K562 (cell line): Measurements from ENCODE around the gene METRNL. TPM values are rescaled to one million over a fixed set of nuclear protein-coding genes. Genes with fewer than 3 reads are reported as not detected.
A peak's percentile ranks its signal among the peaks of the same experiment; 100 is the strongest.

Experiments
- ATAC-seq: fragments of 200-7000 bp; cut with Tn5 transposase; 3 replicates; pipeline ENCODE4 v1.9.1; 2020; ENCODE audit warnings: moderate library complexity
- BruUV-seq: library from RNA; stranded (reverse); fragments of 400-500 nt; replicated peaks from 2 replicates; lab custom pipeline; 2021; lab: Mats Ljungman, UMichigan
- CTCF ChIA-PET: fragments of 300-600 bp; formaldehyde crosslinking; extraction: SDS; loops from one replicate; lab custom pipeline; 2021; ENCODE audit warnings: low intra/inter-chr PET ratio; lab: Yijun Ruan, JAX
- POLR2A ChIA-PET: fragments of 300-600, 350-650 bp; sonication (Branson Sonifier 250); formaldehyde crosslinking; extraction: SDS; loops from one replicate; lab custom pipeline; 2021; ENCODE audit warnings: antibody characterized with exemption, inconsistent platforms; lab: Yijun Ruan, JAX
- DNase-seq, 4 experiments: peaks; one replicate each; pipeline versions ENCODE4 v3.0.0 to v3.0.0-alpha.2; 2011 to 2018; ENCODE audit warnings: low spot score in 3 of 4, mixed read lengths in 3 of 4; ENCODE audit errors: extremely low read depth in 1 of 4
- FAIRE-seq: peaks from 2 replicates; lab custom pipeline; 2011; peaks lifted over from hg19 to GRCh38; lab: Jason Lieb, UNC
- H2AFZ ChIP-seq: 2 replicates; pipeline ENCODE4 v1.6.0; 2011; ENCODE audit warnings: low read depth, low read length, control low read depth, inconsistent platforms
- H3K27ac ChIP-seq: fragments of 200-600 bp; 3 replicates; pipeline ENCODE4 v1.8.0; 2011; ENCODE audit warnings: low read depth, mild to moderate bottlenecking, control low read depth, inconsistent platforms, low read length, moderate library complexity, mixed read lengths; ENCODE audit errors: extremely low read depth
- H3K27me3 ChIP-seq, 2 experiments: fragments of 300-600 bp in 1 of 2; 2 replicates in 1 of 2; 3 replicates in 1 of 2; pipeline versions ENCODE4 v1.6.0 to v1.8.0; 2011; ENCODE audit warnings: inconsistent platforms in 2 of 2, low read length in 2 of 2, mild to moderate bottlenecking in 1 of 2, mixed read lengths in 1 of 2, moderate library complexity in 1 of 2; ENCODE audit not compliant: control insufficient read depth in 2 of 2, insufficient read depth in 2 of 2
- H3K36me3 ChIP-seq: fragments of 300-600 bp; 3 replicates; pipeline ENCODE4 v1.8.0; 2011; ENCODE audit warnings: mild to moderate bottlenecking, low read length, inconsistent platforms; ENCODE audit not compliant: control insufficient read depth, insufficient read depth
- H3K4me1 ChIP-seq, 2 experiments: fragments of 200-600 bp in 1 of 2; replicated peaks in 1 of 2; 2 replicates in 1 of 2; 3 replicates in 1 of 2; pipeline versions ENCODE4 v1.5.1 to v1.8.0; 2011; ENCODE audit warnings: inconsistent platforms in 2 of 2, low read length in 2 of 2, mild to moderate bottlenecking in 1 of 2, mixed read lengths in 1 of 2, moderate library complexity in 1 of 2; ENCODE audit not compliant: control insufficient read depth in 2 of 2, insufficient read depth in 2 of 2
- H3K4me2 ChIP-seq: 2 replicates; pipeline ENCODE4 v1.6.1; 2011; ENCODE audit warnings: low read length, control low read depth, inconsistent platforms, mixed read lengths; ENCODE audit not compliant: insufficient read depth
- H3K4me3 ChIP-seq: fragments of 200-600 bp; sonication (generic), shearing (Covaris generic); 2 replicates; pipeline ENCODE4 v1.5.1; 2016; ENCODE audit warnings: control low read depth, inconsistent platforms
- H3K79me2 ChIP-seq: fragments of 200-600 bp; 3 replicates; pipeline ENCODE4 v1.8.0; 2011; ENCODE audit warnings: low read length, inconsistent platforms; ENCODE audit not compliant: control insufficient read depth, insufficient read depth
- H3K9ac ChIP-seq, 2 experiments: 2 replicates each; pipeline versions ENCODE4 v1.6.0 to v1.6.1; 2011; ENCODE audit warnings: low read depth in 2 of 2, low read length in 2 of 2, control low read depth in 1 of 2, inconsistent platforms in 1 of 2, mild to moderate bottlenecking in 1 of 2, mixed read lengths in 1 of 2; ENCODE audit not compliant: insufficient read depth in 1 of 2
- H3K9me1 ChIP-seq: one replicate; pipeline ENCODE4 v1.6.0; 2011; ENCODE audit warnings: inconsistent platforms, mild to moderate bottlenecking, low read length, moderate library complexity; ENCODE audit not compliant: control insufficient read depth, insufficient read depth
- H3K9me3 ChIP-seq: replicated peaks from 2 replicates; pipeline ENCODE4 v1.5.1; 2011; ENCODE audit warnings: low read depth, low read length, inconsistent platforms; ENCODE audit not compliant: control insufficient read depth, insufficient read depth
- H4K20me1 ChIP-seq: replicated peaks from 2 replicates; pipeline ENCODE4 v1.6.1; 2011; ENCODE audit warnings: low read length, inconsistent platforms, mixed read lengths; ENCODE audit not compliant: control insufficient read depth, insufficient read depth
- HDAC6 ChIP-seq: IDR thresholded peaks from 2 replicates; pipeline ENCODE4 v1.6.1; 2012; ENCODE audit warnings: low read depth, mild to moderate bottlenecking, control low read depth, inconsistent platforms, low read length, moderate library complexity
- HMGN3 ChIP-seq: IDR thresholded peaks from 2 replicates; pipeline ENCODE4 v1.6.1; 2011; ENCODE audit warnings: borderline replicate concordance, low read depth, mild to moderate bottlenecking, mixed read lengths, low read length; ENCODE audit not compliant: insufficient read length; ENCODE audit errors: extremely low read depth
- ILF3 ChIP-seq: fragments of 450-650 bp; IDR thresholded peaks from 2 replicates; pipeline ENCODE4 v1.6.1; 2018; ENCODE audit warnings: antibody characterized with exemption, mild to moderate bottlenecking, moderate library complexity, borderline replicate concordance
- POLR2G ChIP-seq: fragments of 200-400 bp; formaldehyde crosslinking; IDR thresholded peaks from 2 replicates; pipeline ENCODE4 v1.6.1; 2017; ENCODE audit warnings: low read depth, mild to moderate bottlenecking, antibody characterized with exemption, low read length, moderate library complexity
- SPI1 ChIP-seq: IDR thresholded peaks from 2 replicates; pipeline ENCODE4 v1.6.1; 2011; ENCODE audit warnings: low read depth, low read length, control low read depth, borderline replicate concordance
- ZNF253 ChIP-seq: fragments of 250-450 bp; sonication (Bioruptor Pico); conservative IDR thresholded peaks from 2 replicates; pipeline ENCODE4 v1.6.1; 2021; ENCODE audit warnings: mild to moderate bottlenecking
- WGBS: fragments of 100-300 bp; shearing (Covaris generic); methylation state at CpG from one replicate; pipeline ENCODE4 v1.1.6; 2016; ENCODE audit warnings: low coverage, mixed read lengths; ENCODE audit not compliant: insufficient coverage; ENCODE audit errors: missing lambda C conversion rate; 5-methylcytosine and 5-hydroxymethylcytosine counted together
- in situ Hi-C: fragments of 300-500 bp; cut with MboI; formaldehyde crosslinking; loops from 4 replicates; pipeline ENCODE4 v1.15.0; 2018; ENCODE audit warnings: inconsistent platforms, mixed read lengths
- intact Hi-C: fragments of 100-400 bp; cut with micrococcal nuclease; formaldehyde crosslinking; loops from 2 replicates; pipeline ENCODE4 v1.14.2; 2022
- polyA plus RNA-seq, 8 experiments: library from polyadenylated mRNA; depleted of rRNA in 4 of 8; stranded (reverse) in 5 of 8; unstranded in 3 of 8; fragments of >200 nt; fragmentation: Nextera tagmentation in 2 of 8; fragmentation: Illumina TruSeq in 1 of 8; extraction: Ambion mirVana in 2 of 8; extraction: Trizol in 1 of 8; gene quantifications; 2 replicates each; pipeline versions ENCODE4 v1.2.1 to v1.2.3, GENCODE V29; 2011 to 2014; ENCODE audit warnings: inconsistent platforms in 1 of 8, missing spikeins in 1 of 8
- total RNA-seq, 7 experiments: library from RNA; depleted of rRNA in 6 of 7; stranded (reverse); fragments of >200 nt in 6 of 7; fragmentation: Illumina TruSeq in 2 of 7; extraction: Trizol in 2 of 7; gene quantifications; 2 replicates each; pipeline versions ENCODE4 v1.2.1 to v1.2.3, GENCODE V29; 2011 to 2021; ENCODE audit warnings: low replicate concordance in 1 of 7

Gene METRNL
- total and polyA plus RNA-seq, 9 of the 15 experiments (the other 6 are each of a cell fraction or from before 2014, with no cell fraction given), result 0.17 to 31.8 (median 2.9) TPM

GRCh38 chr17:83082909-83083367, 3.5 kb downstream of the METRNL start:
- H3K27me3 ChIP-seq, result peaks cover 0 to 5% of the 10 kb centered on the region in 2 experiments; a peak in 1 of 5 replicates
- peak overlapping the region in 1 of 2 experiments; percentile 42; a peak in 1 of 4 replicates for H3K9ac ChIP-seq
- WGBS, result 88% methylated on average over 18 of the region's 20 CpGs
- peaks cover 49% of the 10 kb centered on the region for H4K20me1 ChIP-seq
- TF ChIP-seq POLR2G, result peak; percentile 55; the same call in 1 of the 2 replicates
- peak; percentile 55 for TF ChIP-seq SPI1
- TF ChIP-seq HMGN3, result peak; percentile 23
- TF ChIP-seq ZNF253 (CRISPR knock-in tag), result no peak
- TF ChIP-seq ILF3, result no peak
- no peak for TF ChIP-seq HDAC6
- H2AFZ ChIP-seq, result no peak overlapping the region
- no peak overlapping the region for H3K4me2 ChIP-seq
- DNase-seq (no peak), ATAC-seq (no peak), FAIRE-seq (no peak)
- no peak overlapping the region for H3K27ac ChIP-seq
- H3K36me3 ChIP-seq, result peaks cover 56% of the 10 kb centered on the region; the same call in 2 of the 3 replicates
- H3K9me3 ChIP-seq, result no peaks in the 10 kb centered on the region
- peaks cover 18 to 84% of the 10 kb centered on the region in 2 experiments for H3K4me1 ChIP-seq
- no TSS peak for BruUV-seq
- POLR2A ChIA-PET, result interaction anchor here (0.5 to 1.4 kb wide), 2 partner anchors 10 to 39 kb away, joined by 3 read pairs; no protein-coding TSS in a partner anchor
- peaks cover 64% of the 10 kb centered on the region for H3K79me2 ChIP-seq
- in situ Hi-C loops (no loop called here), intact Hi-C loops (no loop called here)
- H3K4me3 ChIP-seq, result no peak overlapping the region
- H3K9me1 ChIP-seq, result peaks cover 3% of the 10 kb centered on the region
- CTCF ChIA-PET, result no interaction called here
